Naive thymus-derived CD4-positive, alpha-beta T cell (primary cell): ENCODE results near the gene RYR1. TPM values are rescaled to one million over a fixed set of nuclear protein-coding genes. Genes with fewer than 3 reads are reported as not detected.
A peak's percentile ranks its signal among the peaks of the same experiment; 100 is the strongest.

ENCODE experiments used
- ATAC-seq: fragments of 150-1000 bp; cut with Tn5 transposase; 2 replicates; pipeline ENCODE4 v1.10.0; 2021; ENCODE audit warnings: mild to moderate bottlenecking, moderate library complexity
- CTCF ChIA-PET: fragments of 350-600 bp; sonication (Branson Sonifier 250); formaldehyde crosslinking; loops from one replicate; lab custom pipeline; 2021; ENCODE audit warnings: antibody characterized with exemption; lab: Charles Lee
- POLR2A ChIA-PET: fragments of 350-600 bp; sonication (Branson Sonifier 250); formaldehyde crosslinking; loops from one replicate; lab custom pipeline; 2021; ENCODE audit warnings: antibody characterized with exemption, inconsistent platforms; lab: Charles Lee
- DNase-seq, 9 donors: peaks; one replicate each; pipeline versions ENCODE4 v3.0.0 to v3.0.0-alpha.2; 2020 to 2022; ENCODE audit warnings: mixed read lengths in 1 of 9
- H3K27ac ChIP-seq: one replicate; pipeline ENCODE4 v1.7.0; 2013; ENCODE audit warnings: mild to moderate bottlenecking, low read depth, low read length, moderate library complexity
- H3K27me3 ChIP-seq, 2 donors: one replicate each; pipeline ENCODE4 v1.7.0; 2013; ENCODE audit warnings: low read length in 2 of 2, mild to moderate bottlenecking in 2 of 2, moderate library complexity in 2 of 2; ENCODE audit not compliant: control insufficient read depth in 2 of 2, insufficient read depth in 2 of 2
- H3K36me3 ChIP-seq, 3 experiments: 1 replicate in 2 of 3; 2 replicates in 1 of 3; pipeline ENCODE4 v1.7.0; 2013; ENCODE audit warnings: low read length in 3 of 3, mild to moderate bottlenecking in 3 of 3, moderate library complexity in 1 of 3; ENCODE audit not compliant: insufficient read depth in 3 of 3, control insufficient read depth in 2 of 3
- H3K4me1 ChIP-seq, 2 donors: one replicate each; pipeline ENCODE4 v1.7.0; 2013; ENCODE audit warnings: low read length in 2 of 2, mild to moderate bottlenecking in 2 of 2, moderate library complexity in 1 of 2; ENCODE audit not compliant: control insufficient read depth in 2 of 2, insufficient read depth in 2 of 2
- H3K4me3 ChIP-seq: 2 replicates; pipeline ENCODE4 v1.7.0; 2013; ENCODE audit warnings: mild to moderate bottlenecking, low read length
- H3K9me3 ChIP-seq, 3 experiments: 1 replicate in 2 of 3; 2 replicates in 1 of 3; pipeline ENCODE4 v1.7.0; 2013; ENCODE audit warnings: low read length in 3 of 3; ENCODE audit not compliant: control insufficient read depth in 2 of 3
- H3K27ac Mint-ChIP-seq, 9 donors: one replicate each; pipeline ENCODE4 v1.8.0; 2020 to 2022; ENCODE audit warnings: mixed read lengths in 9 of 9, mild to moderate bottlenecking in 8 of 9, moderate library complexity in 5 of 9, inconsistent platforms in 2 of 9
- H3K27me3 Mint-ChIP-seq, 5 donors: one replicate each; pipeline ENCODE4 v1.8.0; 2021 to 2022; ENCODE audit warnings: mixed read lengths in 5 of 5, mild to moderate bottlenecking in 1 of 5
- H3K36me3 Mint-ChIP-seq, 5 donors: one replicate each; pipeline ENCODE4 v1.8.0; 2020 to 2022; ENCODE audit warnings: mixed read lengths in 5 of 5, mild to moderate bottlenecking in 3 of 5, inconsistent platforms in 1 of 5
- H3K4me1 Mint-ChIP-seq, 7 donors: one replicate each; pipeline ENCODE4 v1.8.0; 2020 to 2022; ENCODE audit warnings: mixed read lengths in 7 of 7, mild to moderate bottlenecking in 3 of 7, inconsistent platforms in 1 of 7
- H3K4me3 Mint-ChIP-seq, 10 donors: one replicate each; pipeline ENCODE4 v1.8.0; 2020 to 2022; ENCODE audit warnings: mild to moderate bottlenecking in 10 of 10, mixed read lengths in 10 of 10, moderate library complexity in 6 of 10, inconsistent platforms in 2 of 10
- H3K9me3 Mint-ChIP-seq, 11 donors: one replicate each; pipeline ENCODE4 v1.8.0; 2020 to 2022; ENCODE audit warnings: mixed read lengths in 11 of 11, mild to moderate bottlenecking in 4 of 11, inconsistent platforms in 1 of 11, moderate library complexity in 1 of 11
- intact Hi-C, 2 donors: fragments of 100-400 bp; cut with micrococcal nuclease; formaldehyde crosslinking; loops; one replicate each; pipeline ENCODE4 v1.15.1; 2023
- polyA plus RNA-seq, 2 donors: library from polyadenylated mRNA; unstranded; fragments of 300-500 nt; fragmentation: Illumina TruSeq; gene quantifications; one replicate each; pipeline ENCODE4 v1.2.3, GENCODE V29; 2021
- total RNA-seq, 6 experiments: library from RNA in 5 of 6; stranded (reverse) in 5 of 6; gene quantifications; 1 replicate in 5 of 6; 2 replicates in 1 of 6; pipeline ENCODE4 v1.2.3 and lab custom pipeline; 2021 to 2026

The RYR1 gene
- total and polyA plus RNA-seq, 7 experiments from 2014 or later, result 0.29 to 2.6 (median 1.7) TPM; not detected in 2

- Histone ChIP-seq H3K27ac (no peak overlapping the region), H3K36me3 (no peaks in the 10 kb centered on the region), H3K27me3 (no peaks in the 10 kb centered on the region), H3K9me3 (no peaks in the 10 kb centered on the region), H3K4me1 (no peaks in the 10 kb centered on the region), H3K4me3 (no peak overlapping the region)
- POLR2A ChIA-PET, result no interaction called here
- Mint-ChIP-seq H3K4me3 (no peak overlapping the region), H3K27ac (no peak overlapping the region), H3K27me3 (peaks cover 0 to 18% (median 11%) of the 10 kb centered on the region in 5 donors), H3K36me3 (no peaks in the 10 kb centered on the region), H3K9me3 (peaks cover 0 to 1% (median 0%) of the 10 kb centered on the region in 11 donors), H3K4me1 (peaks cover 0 to 2% (median 0%) of the 10 kb centered on the region in 7 donors)
- CTCF ChIA-PET, result no interaction called here
- no peak for ATAC-seq
- no peak for DNase-seq
- intact Hi-C loops, result no loop called here
Observed at GRCh38 chr19:38463365-38463764, 29.9 kb downstream of the RYR1 start.

GRCh38 chr19:38464421-38465082, 31.1 kb downstream of the RYR1 start:
- CTCF ChIA-PET, result no interaction called here
- Histone ChIP-seq H3K4me1 (no peaks in the 10 kb centered on the region), H3K4me3 (no peak overlapping the region), H3K36me3 (no peaks in the 10 kb centered on the region), H3K27me3 (no peaks in the 10 kb centered on the region), H3K27ac (no peak overlapping the region), H3K9me3 (no peaks in the 10 kb centered on the region)
- Mint-ChIP-seq H3K36me3 (no peaks in the 10 kb centered on the region), H3K9me3 (peaks cover 0 to 1% (median 0%) of the 10 kb centered on the region in 11 donors), H3K4me3 (no peak overlapping the region), H3K27me3 (peaks cover 0 to 14% (median 6%) of the 10 kb centered on the region in 5 donors), H3K4me1 (peaks cover 0 to 2% (median 0%) of the 10 kb centered on the region in 7 donors), H3K27ac (no peak overlapping the region)
- POLR2A ChIA-PET, result no interaction called here
- ATAC-seq, result no peak
- intact Hi-C loops, result no loop called here
- DNase-seq, result no peak

GRCh38 chr19:38466050-38466449, 32.6 kb downstream of the RYR1 start:
- POLR2A ChIA-PET, result no interaction called here
- Histone ChIP-seq H3K4me3 (no peak overlapping the region), H3K27ac (no peak overlapping the region), H3K27me3 (no peaks in the 10 kb centered on the region), H3K4me1 (no peaks in the 10 kb centered on the region), H3K36me3 (no peaks in the 10 kb centered on the region), H3K9me3 (no peaks in the 10 kb centered on the region)
- Mint-ChIP-seq H3K9me3 (peaks cover 0 to 1% (median 0%) of the 10 kb centered on the region in 11 donors), H3K4me3 (no peak overlapping the region), H3K27me3 (peaks cover 0 to 9% (median 6%) of the 10 kb centered on the region in 5 donors), H3K36me3 (no peaks in the 10 kb centered on the region), H3K27ac (no peak overlapping the region), H3K4me1 (peaks cover 0 to 2% (median 0%) of the 10 kb centered on the region in 7 donors)
- DNase-seq (no peak), ATAC-seq (no peak)
- CTCF ChIA-PET, result no interaction called here
- intact Hi-C loops, result no loop called here

- Mint-ChIP-seq H3K27ac (no peak overlapping the region), H3K4me1 (peaks cover 0 to 2% (median 0%) of the 10 kb centered on the region in 7 donors), H3K36me3 (no peaks in the 10 kb centered on the region), H3K4me3 (no peak overlapping the region), H3K27me3 (peaks cover 0 to 7% (median 4%) of the 10 kb centered on the region in 5 donors), H3K9me3 (peaks cover 0 to 1% (median 0%) of the 10 kb centered on the region in 11 donors)
- POLR2A ChIA-PET, result no interaction called here
- DNase-seq (no peak), ATAC-seq (no peak)
- Histone ChIP-seq H3K36me3 (no peaks in the 10 kb centered on the region), H3K27ac (no peak overlapping the region), H3K9me3 (no peaks in the 10 kb centered on the region), H3K4me3 (no peak overlapping the region), H3K4me1 (no peaks in the 10 kb centered on the region), H3K27me3 (no peaks in the 10 kb centered on the region)
- intact Hi-C loops, result no loop called here
- CTCF ChIA-PET, result no interaction called here
Observed at GRCh38 chr19:38467541-38468525, 34.3 kb downstream of the RYR1 start.

- H3K27me3 Mint-ChIP-seq, result peaks cover 0 to 6% (median 4%) of the 10 kb centered on the region in 5 donors
- ChIA-PET CTCF (no interaction called here), POLR2A (no interaction called here)
- no peak overlapping the region for H3K27ac ChIP-seq
- intact Hi-C loops, result no loop called here
- H3K4me1 ChIP-seq, result no peaks in the 10 kb centered on the region
- no peak overlapping the region for H3K4me3 ChIP-seq
- H3K9me3 ChIP-seq, result no peaks in the 10 kb centered on the region
- H3K36me3 Mint-ChIP-seq, result no peaks in the 10 kb centered on the region
- H3K27me3 ChIP-seq, result no peaks in the 10 kb centered on the region
- peaks cover 0 to 1% (median 0%) of the 10 kb centered on the region in 11 donors for H3K9me3 Mint-ChIP-seq
- H3K36me3 ChIP-seq, result no peaks in the 10 kb centered on the region
- no peak overlapping the region for H3K27ac Mint-ChIP-seq
- H3K4me3 Mint-ChIP-seq, result no peak overlapping the region
- DNase-seq (no peak), ATAC-seq (no peak)
- H3K4me1 Mint-ChIP-seq, result peaks cover 0 to 2% (median 0%) of the 10 kb centered on the region in 7 donors
Observed at GRCh38 chr19:38469151-38469550, 35.7 kb downstream of the RYR1 start.

GRCh38 chr19:38470788-38471480, 37.4 kb downstream of the RYR1 start:
- H3K36me3 ChIP-seq, result no peaks in the 10 kb centered on the region
- Mint-ChIP-seq H3K9me3 (no peaks in the 10 kb centered on the region), H3K27ac (peak overlapping the region in 1 of 9 donors; percentile 28), H3K4me3 (no peak overlapping the region), H3K27me3 (peaks cover 0 to 6% (median 3%) of the 10 kb centered on the region in 5 donors), H3K4me1 (no peaks in the 10 kb centered on the region), H3K36me3 (no peaks in the 10 kb centered on the region)
- no peaks in the 10 kb centered on the region for H3K9me3 ChIP-seq
- DNase-seq (no peak), ATAC-seq (no peak)
- no peak overlapping the region for H3K4me3 ChIP-seq
- H3K4me1 ChIP-seq, result no peaks in the 10 kb centered on the region
- no peak overlapping the region for H3K27ac ChIP-seq
- POLR2A ChIA-PET, result no interaction called here
- intact Hi-C loops, result no loop called here
- no peaks in the 10 kb centered on the region for H3K27me3 ChIP-seq
- CTCF ChIA-PET, result interaction anchor here (0.7 to 0.8 kb wide), 2 partner anchors 14 to 975 kb away, joined by 3 to 4 read pairs; partner anchors contain the start of gene SUPT5H
